HG03280 (cell line): ENCODE data around the gene PRUNE2.
"Not testable (repeated sequence)": the region's sequence is repeated elsewhere in the genome, so short reads cannot be mapped to it uniquely, and the experiment has no call there.

ENCODE experiments used
- ATAC-seq: cut with Tn5 transposase; IDR thresholded peaks from one replicate; pipeline ENCODE4 v1.9.1; 2021; ENCODE audit warnings: mild to moderate bottlenecking, moderate library complexity; ENCODE audit not compliant: unreplicated experiment

The PRUNE2 gene

GRCh38 chr9:76876098-76876497 is 29.8 kb downstream of the PRUNE2 start:
- ATAC-seq = no peak

- no peak for ATAC-seq
These were observed 32.1 kb downstream of the PRUNE2 start for GRCh38 chr9:76873821-76874220.

- ATAC-seq = no peak
These were observed 32.7 kb downstream of the PRUNE2 start for GRCh38 chr9:76873056-76873792.

GRCh38 chr9:76868897-76869296 is 37.0 kb downstream of the PRUNE2 start:
- ATAC-seq = no peak

- ATAC-seq = no peak
These were observed 39.2 kb downstream of the PRUNE2 start for GRCh38 chr9:76866689-76867088.

- ATAC-seq = no peak
These were observed 42.1 kb downstream of the PRUNE2 start for GRCh38 chr9:76863832-76864231.

GRCh38 chr9:76859860-76860259 is 46.1 kb downstream of the PRUNE2 start:
- ATAC-seq = no peak

GRCh38 chr9:76858248-76858647 is 47.7 kb downstream of the PRUNE2 start:
- ATAC-seq = not testable (repeated sequence)

- ATAC-seq = no peak
These were observed 49.9 kb downstream of the PRUNE2 start for GRCh38 chr9:76856016-76856415.

GRCh38 chr9:76855015-76855414 is 50.9 kb downstream of the PRUNE2 start:
- no peak for ATAC-seq

GRCh38 chr9:76852026-76852425 is 53.9 kb downstream of the PRUNE2 start:
- ATAC-seq = no peak

GRCh38 chr9:76846297-76846696 is 59.6 kb downstream of the PRUNE2 start:
- ATAC-seq = no peak

GRCh38 chr9:76845254-76845653 is 60.7 kb downstream of the PRUNE2 start:
- no peak for ATAC-seq

- ATAC-seq = no peak
These were observed 70.2 kb downstream of the PRUNE2 start for GRCh38 chr9:76835571-76836283.

GRCh38 chr9:76828447-76828846 is 77.5 kb downstream of the PRUNE2 start:
- ATAC-seq = no peak

GRCh38 chr9:76827296-76828080 is 78.4 kb downstream of the PRUNE2 start:
- ATAC-seq = no peak

GRCh38 chr9:76820431-76820830 is 85.5 kb downstream of the PRUNE2 start:
- ATAC-seq = no peak

GRCh38 chr9:76818271-76818670 is 87.6 kb downstream of the PRUNE2 start:
- no peak for ATAC-seq

GRCh38 chr9:76817489-76817888 is 88.4 kb downstream of the PRUNE2 start:
- ATAC-seq = no peak

- ATAC-seq = no peak
These were observed 93.3 kb downstream of the PRUNE2 start for GRCh38 chr9:76812591-76812990.

GRCh38 chr9:76810377-76810957 is 95.4 kb downstream of the PRUNE2 start:
- peak; percentile 82 for ATAC-seq
